HCT116 (cell line): ENCODE data around the gene RRM1.

Experiments
- CBX3 ChIP-seq: IDR thresholded peaks from 2 replicates; pipeline ENCODE4 v1.6.1; 2012; ENCODE audit warnings: low read depth
- CTCF ChIP-seq, 3 experiments: fragments of 200-600 bp in 1 of 3; sonication (generic) in 1 of 3; IDR thresholded peaks in 2 of 3; conservative IDR thresholded peaks in 1 of 3; 2 replicates each; pipeline ENCODE4 v1.5.1; 2012 to 2017; ENCODE audit warnings: low read depth in 2 of 3, low read length in 2 of 3, antibody characterized with exemption in 1 of 3, borderline replicate concordance in 1 of 3, control low read depth in 1 of 3, mild to moderate bottlenecking in 1 of 3, mixed read lengths in 1 of 3, mixed run types in 1 of 3, moderate library complexity in 1 of 3; ENCODE audit not compliant: insufficient read depth in 1 of 3
- EZH2 ChIP-seq: fragments of 200-600 bp; sonication (generic); IDR thresholded peaks from 2 replicates; pipeline ENCODE4 v1.6.1; 2017; ENCODE audit warnings: antibody characterized with exemption, mixed run types
- EZH2phosphoT487 ChIP-seq: fragments of 200-600 bp; IDR thresholded peaks from 2 replicates; pipeline ENCODE4 v1.6.1; 2018; ENCODE audit warnings: antibody characterized with exemption, borderline replicate concordance
- FOSL1 ChIP-seq: IDR thresholded peaks from 2 replicates; pipeline ENCODE4 v1.6.1; 2012; ENCODE audit warnings: low read depth
- MAX ChIP-seq: IDR thresholded peaks from 2 replicates; pipeline ENCODE4 v1.6.1; 2012
- POLR2A ChIP-seq: IDR thresholded peaks from 2 replicates; pipeline ENCODE4 v1.7.0; 2011; ENCODE audit warnings: borderline replicate concordance; ENCODE audit not compliant: insufficient read depth, insufficient read length; ENCODE audit errors: extremely low read depth
- POLR2AphosphoS5 ChIP-seq: IDR thresholded peaks from 2 replicates; pipeline ENCODE4 v1.6.1; 2011; ENCODE audit warnings: mild to moderate bottlenecking, low read depth, low read length, moderate library complexity

- no peak for TF ChIP-seq POLR2AphosphoS5
- TF ChIP-seq FOSL1: no peak
- TF ChIP-seq CTCF (IDR thresholded peaks at IDR 0.05 in 2 of 3, conservative IDR thresholded peaks at IDR 0.05 in 1 of 3; ENCODE audit: borderline replicate concordance in 1 of 3, insufficient read depth in 1 of 3, low read depth in 2 of 3, low read length in 2 of 3): no peak
- no peak for TF ChIP-seq EZH2
- TF ChIP-seq CBX3: no peak
- no peak for TF ChIP-seq POLR2A
- TF ChIP-seq EZH2phosphoT487: no peak
- TF ChIP-seq MAX: no peak
These were observed 34.2 kb upstream of the RRM1 start for GRCh38 chr11:4060182-4060923.
